GM18505 (cell line): ENCODE data around the gene FAM107B.
"Not testable (repeated sequence)": the region's sequence is repeated elsewhere in the genome, so short reads cannot be mapped to it uniquely, and the experiment has no call there.

Experiments used
- ATAC-seq: cut with Tn5 transposase; IDR thresholded peaks from one replicate; pipeline ENCODE4 v1.9.1; 2021; ENCODE audit not compliant: unreplicated experiment
- POLR2A ChIP-seq: IDR thresholded peaks from 4 replicates; pipeline ENCODE4 v1.6.1; 2011; ENCODE audit warnings: borderline replicate concordance; ENCODE audit not compliant: insufficient read depth, insufficient read length; ENCODE audit errors: extremely low read depth

Gene FAM107B

GRCh38 chr10:14737808-14738545 lies 36.7 kb downstream of the FAM107B start:
- no peak for ATAC-seq
- no peak for TF ChIP-seq POLR2A

GRCh38 chr10:14736600-14737081 lies 38.1 kb downstream of the FAM107B start:
- no peak for TF ChIP-seq POLR2A
- ATAC-seq = peak; percentile 52

- no peak for ATAC-seq
- no peak for TF ChIP-seq POLR2A
Measured at GRCh38 chr10:14736043-14736442, 38.7 kb downstream of the FAM107B start.

GRCh38 chr10:14731875-14732512 lies 42.7 kb downstream of the FAM107B start:
- ATAC-seq = no peak
- TF ChIP-seq POLR2A = no peak

- no peak for ATAC-seq
- no peak for TF ChIP-seq POLR2A
Measured at GRCh38 chr10:14728346-14728745, 46.4 kb downstream of the FAM107B start.

- ATAC-seq = no peak
- no peak for TF ChIP-seq POLR2A
Measured at GRCh38 chr10:14727924-14728323, 46.8 kb downstream of the FAM107B start.

- no peak for TF ChIP-seq POLR2A
- no peak for ATAC-seq
Measured at GRCh38 chr10:14727465-14727864, 47.2 kb downstream of the FAM107B start.

- TF ChIP-seq POLR2A = no peak
- no peak for ATAC-seq
Measured at GRCh38 chr10:14724931-14725330, 49.8 kb downstream of the FAM107B start.

- TF ChIP-seq POLR2A = no peak
- ATAC-seq = no peak
Measured at GRCh38 chr10:14723052-14723689, 51.5 kb downstream of the FAM107B start.

GRCh38 chr10:14717552-14717951 lies 57.1 kb downstream of the FAM107B start:
- no peak for TF ChIP-seq POLR2A
- ATAC-seq = no peak

- no peak for TF ChIP-seq POLR2A
- ATAC-seq = no peak
Measured at GRCh38 chr10:14712991-14713424, 61.7 kb downstream of the FAM107B start.

GRCh38 chr10:14709344-14709743 lies 65.4 kb downstream of the FAM107B start:
- ATAC-seq = not testable (repeated sequence)

- no peak for ATAC-seq
- no peak for TF ChIP-seq POLR2A
Measured at GRCh38 chr10:14707481-14707880, 67.2 kb downstream of the FAM107B start.
